T-helper 2 cell treated with Interferon-gamma antibody and Interleukin-4, amounts not matched to agents 5 μg/mL and 100 μg/mL, for 36 hours (primary cell): ENCODE data around the gene C2CD3.

Source experiments
- DNase-seq: peaks from one replicate; pipeline ENCODE4 v3.0.0; 2021; ENCODE audit warnings: low spot score
- H3K27ac Mint-ChIP-seq: one replicate; pipeline ENCODE4 v1.8.0; 2021; ENCODE audit warnings: mild to moderate bottlenecking, mixed read lengths
- H3K27me3 Mint-ChIP-seq: one replicate; pipeline ENCODE4 v1.8.0; 2021; ENCODE audit warnings: low read depth, mixed read lengths
- H3K36me3 Mint-ChIP-seq: one replicate; pipeline ENCODE4 v1.8.0; 2021; ENCODE audit warnings: low read depth, mixed read lengths
- H3K4me1 Mint-ChIP-seq: one replicate; pipeline ENCODE4 v1.8.0; 2021; ENCODE audit warnings: low read depth, mixed read lengths
- H3K4me3 Mint-ChIP-seq: one replicate; pipeline ENCODE4 v1.8.0; 2022; ENCODE audit warnings: mild to moderate bottlenecking, moderate library complexity, mixed read lengths
- H3K9me3 Mint-ChIP-seq: one replicate; pipeline ENCODE4 v1.8.0; 2021; ENCODE audit warnings: mixed read lengths

The C2CD3 gene

DNA sequence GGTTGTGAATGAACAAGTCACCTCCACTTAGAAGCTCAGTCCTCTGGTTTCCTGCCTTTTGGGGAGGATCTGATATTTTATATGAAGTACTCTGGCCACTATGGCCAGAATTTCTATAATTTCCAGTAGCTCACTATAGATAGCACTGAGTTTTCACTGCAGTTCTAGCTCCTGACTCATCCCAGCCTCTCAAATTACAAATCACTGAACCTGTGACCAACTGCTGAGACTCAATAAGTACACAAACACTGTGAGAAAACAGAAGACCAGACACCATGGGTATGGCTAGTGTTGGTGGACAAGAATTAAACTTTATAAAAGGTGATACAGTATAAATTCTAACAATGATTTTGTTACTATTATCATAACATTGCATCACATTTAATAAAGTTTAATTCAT lies 114.9 kb downstream of the C2CD3 start:
- Mint-ChIP-seq H3K27ac (no peak overlapping the region), H3K4me1 (peaks cover under 1% of the 10 kb centered on the region), H3K9me3 (peaks cover 3% of the 10 kb centered on the region), H3K36me3 (peaks cover 35% of the 10 kb centered on the region), H3K4me3 (no peak overlapping the region), H3K27me3 (no peaks in the 10 kb centered on the region)
- no peak for DNase-seq

DNA sequence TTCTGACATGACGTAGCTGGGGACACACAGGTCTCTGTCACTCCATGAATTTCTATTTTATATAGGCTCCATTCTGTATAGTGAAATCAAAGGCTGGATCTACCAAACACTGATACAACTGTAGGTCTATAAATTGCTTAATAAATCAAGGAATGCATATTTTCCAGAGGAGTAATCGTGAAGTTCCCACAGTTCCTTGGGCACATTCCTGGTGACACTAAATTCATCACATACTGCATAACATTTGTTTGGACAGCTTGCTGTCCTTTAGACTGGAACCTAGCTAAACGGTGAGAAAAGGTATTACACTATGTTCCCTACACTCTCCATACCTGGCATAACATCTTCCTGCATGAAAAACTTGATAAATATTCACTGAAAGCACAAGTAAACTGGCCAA lies 120.3 kb downstream of the C2CD3 start:
- Mint-ChIP-seq H3K4me3 (no peak overlapping the region), H3K9me3 (no peaks in the 10 kb centered on the region), H3K4me1 (no peaks in the 10 kb centered on the region), H3K27me3 (no peaks in the 10 kb centered on the region), H3K36me3 (peaks cover 17% of the 10 kb centered on the region), H3K27ac (no peak overlapping the region)
- no peak for DNase-seq

GRCh38 chr11:74048993-74049392 lies 121.8 kb downstream of the C2CD3 start:
- no peaks in the 10 kb centered on the region for H3K27me3 Mint-ChIP-seq
- H3K9me3 Mint-ChIP-seq, result no peaks in the 10 kb centered on the region

DNA sequence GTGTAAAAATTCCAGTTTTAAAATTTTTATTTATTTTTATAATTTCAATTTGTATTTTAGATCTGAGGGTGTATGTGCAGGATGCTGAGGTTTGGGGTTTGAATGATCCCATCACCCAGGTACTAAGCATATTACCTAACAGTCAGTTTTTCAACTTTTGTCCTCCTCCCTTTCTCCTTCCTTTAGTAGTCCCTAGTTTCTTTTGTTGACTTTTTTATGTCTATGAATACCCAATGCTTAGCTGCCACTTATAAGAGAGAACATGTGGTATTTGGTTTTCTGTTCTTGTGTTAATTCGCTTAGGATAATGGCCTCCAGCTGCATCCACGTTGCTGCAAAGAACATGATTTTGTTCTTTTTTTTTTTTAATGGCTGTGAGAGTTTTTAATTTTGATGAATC lies 126.3 kb downstream of the C2CD3 start:
- Mint-ChIP-seq H3K27me3 (no peaks in the 10 kb centered on the region), H3K27ac (no peak overlapping the region), H3K9me3 (no peaks in the 10 kb centered on the region), H3K4me3 (no peak overlapping the region), H3K36me3 (peaks cover 23% of the 10 kb centered on the region), H3K4me1 (no peaks in the 10 kb centered on the region)
- no peak for DNase-seq

More at GRCh38 chr11:74048993-74049392, 121.8 kb downstream of the C2CD3 start:
- peaks cover 18% of the 10 kb centered on the region for H3K36me3 Mint-ChIP-seq
- H3K4me1 Mint-ChIP-seq, result no peaks in the 10 kb centered on the region
- no peak for DNase-seq
- peak overlapping the region; percentile 22 for H3K27ac Mint-ChIP-seq
- no peak overlapping the region for H3K4me3 Mint-ChIP-seq

DNA sequence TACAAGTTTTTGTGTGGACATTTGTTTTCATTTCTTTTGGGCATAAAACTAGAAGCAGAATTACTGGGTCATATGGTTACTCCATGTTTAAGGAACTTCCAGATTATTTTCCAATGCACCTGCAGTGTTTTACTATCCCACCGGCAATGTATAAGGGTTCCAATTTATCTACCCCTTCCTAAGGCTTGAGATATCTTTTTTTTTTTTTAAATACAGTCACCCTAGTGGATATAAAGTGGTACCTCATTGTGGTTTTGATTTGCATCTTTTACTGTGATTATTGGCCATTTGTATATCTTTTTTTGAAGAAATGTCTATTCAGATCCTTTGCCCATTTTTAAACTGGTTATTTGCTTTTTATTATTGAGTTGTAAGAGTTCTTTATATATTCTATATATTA lies 127.4 kb downstream of the C2CD3 start:
- Mint-ChIP-seq H3K27me3 (no peaks in the 10 kb centered on the region), H3K4me3 (no peak overlapping the region), H3K9me3 (no peaks in the 10 kb centered on the region), H3K27ac (no peak overlapping the region), H3K4me1 (no peaks in the 10 kb centered on the region), H3K36me3 (peaks cover 29% of the 10 kb centered on the region)
- DNase-seq, result no peak

- Mint-ChIP-seq H3K27me3 (no peaks in the 10 kb centered on the region), H3K27ac (no peak overlapping the region), H3K36me3 (peaks cover 43% of the 10 kb centered on the region), H3K4me1 (no peaks in the 10 kb centered on the region), H3K4me3 (no peak overlapping the region), H3K9me3 (no peaks in the 10 kb centered on the region)
- DNase-seq, result no peak
These were observed 133.5 kb downstream of the C2CD3 start for GRCh38 chr11:74037309-74037708.

DNA sequence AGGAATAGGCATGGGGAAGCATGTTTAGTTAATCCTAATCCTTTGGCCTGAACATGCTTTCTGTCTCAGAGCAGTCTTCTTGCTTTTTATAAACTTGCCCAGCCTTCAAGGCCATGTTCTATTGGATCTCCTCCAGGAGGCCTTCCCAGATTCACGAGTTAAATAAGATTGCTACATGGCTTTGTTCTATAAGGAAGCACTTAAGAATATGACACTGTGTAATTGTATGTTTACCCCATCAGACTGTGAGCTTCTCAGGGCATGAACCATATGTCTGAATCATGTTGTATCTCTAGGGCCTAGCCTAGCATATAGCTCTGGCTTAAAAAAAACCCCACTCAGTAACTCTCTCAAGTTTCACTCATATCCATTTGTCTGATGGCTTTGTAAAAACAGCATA lies 135.5 kb downstream of the C2CD3 start:
- H3K4me1 Mint-ChIP-seq, result peaks cover 16% of the 10 kb centered on the region
- no peak overlapping the region for H3K4me3 Mint-ChIP-seq
- no peak for DNase-seq
- H3K36me3 Mint-ChIP-seq, result peaks cover 39% of the 10 kb centered on the region
- no peaks in the 10 kb centered on the region for H3K27me3 Mint-ChIP-seq
- H3K9me3 Mint-ChIP-seq, result no peaks in the 10 kb centered on the region
- H3K27ac Mint-ChIP-seq, result no peak overlapping the region

GRCh38 chr11:74033046-74033445 lies 137.8 kb downstream of the C2CD3 start:
- Mint-ChIP-seq H3K27ac (no peak overlapping the region), H3K36me3 (peaks cover 42% of the 10 kb centered on the region)

DNA sequence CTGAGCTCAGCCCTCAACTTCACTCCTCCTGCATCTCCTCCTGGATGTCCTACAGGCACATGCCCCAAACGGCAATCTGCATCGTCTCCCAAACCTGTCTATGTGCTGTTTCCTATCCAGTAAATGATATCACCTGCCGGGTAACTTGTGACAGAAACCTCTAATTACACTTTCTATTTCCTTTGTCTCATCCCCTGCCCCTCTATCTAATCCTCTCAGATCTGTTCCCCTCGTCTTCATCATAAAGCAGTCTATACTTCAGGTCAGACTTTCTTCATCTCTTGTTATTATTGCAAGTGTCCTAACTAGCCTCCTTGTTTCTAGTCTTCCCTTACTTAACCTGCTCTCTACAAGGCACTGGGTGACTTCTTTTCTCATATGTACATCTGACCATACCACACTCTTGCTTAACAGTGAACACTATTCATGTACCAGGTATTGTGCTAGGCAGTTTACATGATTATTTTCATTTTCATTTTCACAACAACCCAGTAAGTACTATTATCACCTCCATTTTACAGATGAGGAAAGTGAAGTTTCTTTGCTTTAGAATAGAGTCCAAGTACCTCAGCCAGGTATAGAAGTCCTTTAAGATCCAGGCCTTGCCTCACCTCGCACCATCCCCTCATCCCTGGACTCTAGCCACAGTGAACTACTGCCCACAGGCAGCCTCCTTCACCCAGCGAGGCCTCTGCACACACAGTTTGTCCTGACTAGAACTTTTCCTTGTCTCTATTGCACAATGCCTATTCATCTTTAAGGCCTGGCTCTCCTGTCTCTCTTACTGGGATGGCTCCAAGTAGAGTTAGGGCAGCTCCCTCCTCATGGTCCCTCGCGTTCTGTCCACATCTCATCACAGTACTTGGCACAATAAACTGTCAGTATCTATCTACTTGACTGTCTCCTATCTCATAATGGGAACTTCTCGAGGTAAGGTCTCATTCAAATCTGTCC lies 139.8 kb downstream of the C2CD3 start:
- Mint-ChIP-seq H3K27ac (peak overlapping the region; percentile 84), H3K36me3 (peaks cover 42% of the 10 kb centered on the region), H3K4me1 (peaks cover 24% of the 10 kb centered on the region), H3K27me3 (no peaks in the 10 kb centered on the region), H3K9me3 (no peaks in the 10 kb centered on the region), H3K4me3 (peak overlapping the region; percentile 58)
- no peak for DNase-seq

More at GRCh38 chr11:74033046-74033445, 137.8 kb downstream of the C2CD3 start:
- H3K9me3 Mint-ChIP-seq, result no peaks in the 10 kb centered on the region
- H3K4me1 Mint-ChIP-seq, result peaks cover 18% of the 10 kb centered on the region
- no peak overlapping the region for H3K4me3 Mint-ChIP-seq
- no peak for DNase-seq
- no peaks in the 10 kb centered on the region for H3K27me3 Mint-ChIP-seq

DNA sequence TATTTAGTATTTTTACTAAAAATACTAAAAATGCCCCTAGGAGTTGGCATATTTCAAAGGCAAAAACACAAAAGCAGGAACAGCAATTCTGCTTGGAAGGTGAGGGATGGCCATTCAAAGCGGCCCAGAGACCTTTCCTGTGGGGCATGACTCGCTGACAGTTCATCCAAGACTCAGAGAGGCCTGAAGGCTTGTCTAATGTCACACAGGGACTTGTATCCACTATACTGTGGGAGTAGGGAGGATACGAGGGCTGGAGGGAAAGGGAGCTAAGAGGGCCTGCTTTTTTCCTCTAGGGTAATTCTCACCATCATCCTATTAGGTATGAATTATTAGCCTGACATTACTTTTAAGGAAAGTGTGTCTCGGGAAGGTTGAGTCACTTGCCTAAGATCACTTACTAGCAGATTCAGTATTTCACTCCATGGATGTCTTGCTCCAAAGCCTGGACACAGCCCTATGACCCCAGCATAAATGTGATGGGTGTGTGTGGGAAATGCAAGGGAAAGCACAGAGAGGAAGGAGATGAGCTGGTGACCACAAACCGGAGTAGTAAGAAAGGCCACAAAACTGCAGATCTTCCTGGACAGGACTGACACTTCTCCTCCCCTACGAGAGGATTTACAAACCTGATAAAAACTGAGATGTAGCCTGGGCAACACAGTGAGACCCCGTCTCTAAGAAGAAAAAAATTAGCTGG lies 145.2 kb downstream of the C2CD3 start:
- no peak for DNase-seq
- H3K36me3 Mint-ChIP-seq, result peaks cover 34% of the 10 kb centered on the region
- peaks cover 30% of the 10 kb centered on the region for H3K4me1 Mint-ChIP-seq
- H3K4me3 Mint-ChIP-seq, result no peak overlapping the region
- H3K27me3 Mint-ChIP-seq, result no peaks in the 10 kb centered on the region
- no peaks in the 10 kb centered on the region for H3K9me3 Mint-ChIP-seq
- peak overlapping the region; percentile 52 for H3K27ac Mint-ChIP-seq

- peaks cover 25% of the 10 kb centered on the region for H3K4me1 Mint-ChIP-seq
- H3K27me3 Mint-ChIP-seq, result no peaks in the 10 kb centered on the region
- H3K36me3 Mint-ChIP-seq, result peaks cover 32% of the 10 kb centered on the region
- DNase-seq, result peak; percentile 46
- H3K9me3 Mint-ChIP-seq, result no peaks in the 10 kb centered on the region
- no peak overlapping the region for H3K27ac Mint-ChIP-seq
- no peak overlapping the region for H3K4me3 Mint-ChIP-seq
These were observed 146.4 kb downstream of the C2CD3 start for GRCh38 chr11:74024261-74025029.

DNA sequence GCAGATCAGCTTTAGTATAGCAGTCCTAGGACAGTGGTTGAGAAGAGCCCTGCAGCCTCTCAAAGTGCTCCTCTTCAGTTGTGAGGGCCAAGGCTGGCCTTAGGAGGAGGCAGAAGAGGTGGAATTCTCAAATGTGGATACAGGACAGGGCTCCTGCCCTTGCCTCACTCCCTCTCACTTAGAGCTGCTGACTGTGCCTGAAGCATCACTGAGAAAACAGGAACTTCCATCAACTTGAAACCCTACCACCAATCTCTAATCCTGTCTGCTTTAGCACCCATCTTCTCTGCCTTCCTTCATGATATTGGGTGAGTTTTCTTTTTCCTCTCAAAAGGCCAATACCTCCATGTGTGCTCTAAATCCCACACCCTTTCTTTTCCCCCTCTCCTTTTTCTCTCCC lies 147.5 kb downstream of the C2CD3 start:
- Mint-ChIP-seq H3K4me3 (no peak overlapping the region), H3K27me3 (no peaks in the 10 kb centered on the region), H3K4me1 (peaks cover 30% of the 10 kb centered on the region), H3K9me3 (no peaks in the 10 kb centered on the region), H3K27ac (no peak overlapping the region), H3K36me3 (peaks cover 23% of the 10 kb centered on the region)
- DNase-seq, result no peak

DNA sequence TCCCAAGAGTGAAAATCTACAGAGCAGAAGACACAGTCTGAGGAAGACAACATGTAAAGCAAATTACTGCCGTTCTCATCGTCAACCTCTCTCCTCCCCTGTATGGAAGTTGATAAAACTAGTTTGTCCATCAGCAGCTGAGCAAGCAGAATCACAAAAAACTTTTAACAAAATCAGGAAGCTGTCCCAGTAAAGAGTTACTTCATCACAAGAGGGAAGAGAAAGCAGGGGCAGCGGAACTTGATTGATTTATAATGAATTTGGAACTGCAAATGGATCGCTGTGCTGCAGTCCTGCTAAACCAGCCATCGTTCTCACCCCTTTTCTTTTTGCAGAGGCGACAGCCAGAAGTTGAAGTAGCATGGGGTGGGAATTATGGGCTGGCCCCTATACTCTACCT lies 148.3 kb downstream of the C2CD3 start:
- Mint-ChIP-seq H3K4me3 (no peak overlapping the region), H3K27me3 (no peaks in the 10 kb centered on the region), H3K36me3 (peaks cover 20% of the 10 kb centered on the region), H3K9me3 (no peaks in the 10 kb centered on the region), H3K4me1 (peaks cover 27% of the 10 kb centered on the region), H3K27ac (no peak overlapping the region)
- DNase-seq, result no peak

- peaks cover 24% of the 10 kb centered on the region for H3K36me3 Mint-ChIP-seq
- H3K4me1 Mint-ChIP-seq, result peaks cover 30% of the 10 kb centered on the region
- no peak overlapping the region for H3K27ac Mint-ChIP-seq
- H3K9me3 Mint-ChIP-seq, result no peaks in the 10 kb centered on the region
- no peak overlapping the region for H3K4me3 Mint-ChIP-seq
- no peak for DNase-seq
- H3K27me3 Mint-ChIP-seq, result no peaks in the 10 kb centered on the region
These were observed 148.8 kb downstream of the C2CD3 start for GRCh38 chr11:74021998-74022397.
